Suprapubic skin (tissue), 4 donors: ENCODE measurements around the gene FXYD5.

Experiments
- POLR2A ChIP-seq, 2 donors: fragments of 450-650 bp; IDR thresholded peaks; one replicate each; pipeline ENCODE4 v1.6.1; 2017; ENCODE audit warnings: antibody characterized with exemption in 2 of 2, mild to moderate bottlenecking in 2 of 2, moderate library complexity in 2 of 2
- POLR2AphosphoS5 ChIP-seq, 3 donors: sonication (generic); formaldehyde crosslinking; IDR thresholded peaks; one replicate each; pipeline ENCODE4 v1.6.1; 2017; ENCODE audit warnings: antibody characterized with exemption in 3 of 3
- TF ChIP-seq, protein P1 (sequence below), 2 donors: fragments of 200-600 bp in 1 of 2; fragments of 450-650 bp in 1 of 2; sonication (generic) in 1 of 2; IDR thresholded peaks; one replicate each; pipeline ENCODE4 v1.5.1; 2016 to 2019; ENCODE audit warnings: antibody characterized with exemption in 2 of 2, mild to moderate bottlenecking in 1 of 2, moderate library complexity in 1 of 2

- TF ChIP-seq, protein P1, sequence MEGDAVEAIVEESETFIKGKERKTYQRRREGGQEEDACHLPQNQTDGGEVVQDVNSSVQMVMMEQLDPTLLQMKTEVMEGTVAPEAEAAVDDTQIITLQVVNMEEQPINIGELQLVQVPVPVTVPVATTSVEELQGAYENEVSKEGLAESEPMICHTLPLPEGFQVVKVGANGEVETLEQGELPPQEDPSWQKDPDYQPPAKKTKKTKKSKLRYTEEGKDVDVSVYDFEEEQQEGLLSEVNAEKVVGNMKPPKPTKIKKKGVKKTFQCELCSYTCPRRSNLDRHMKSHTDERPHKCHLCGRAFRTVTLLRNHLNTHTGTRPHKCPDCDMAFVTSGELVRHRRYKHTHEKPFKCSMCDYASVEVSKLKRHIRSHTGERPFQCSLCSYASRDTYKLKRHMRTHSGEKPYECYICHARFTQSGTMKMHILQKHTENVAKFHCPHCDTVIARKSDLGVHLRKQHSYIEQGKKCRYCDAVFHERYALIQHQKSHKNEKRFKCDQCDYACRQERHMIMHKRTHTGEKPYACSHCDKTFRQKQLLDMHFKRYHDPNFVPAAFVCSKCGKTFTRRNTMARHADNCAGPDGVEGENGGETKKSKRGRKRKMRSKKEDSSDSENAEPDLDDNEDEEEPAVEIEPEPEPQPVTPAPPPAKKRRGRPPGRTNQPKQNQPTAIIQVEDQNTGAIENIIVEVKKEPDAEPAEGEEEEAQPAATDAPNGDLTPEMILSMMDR (IDR thresholded peaks at IDR 0.05): no peak
- TF ChIP-seq POLR2A (IDR thresholded peaks at IDR 0.05) (no peak), POLR2AphosphoS5 (IDR thresholded peaks at IDR 0.05) (no peak)
These were observed 39.2 kb upstream of the FXYD5 start, which contains the start of gene FXYD3 for GRCh38 chr19:35115177-35115951.
